GM19099 (cell line): ENCODE data around the gene SLC10A6.

Source experiments
- POLR2A ChIP-seq: IDR thresholded peaks from 3 replicates; pipeline ENCODE4 v1.6.1; 2011; ENCODE audit warnings: low read depth; ENCODE audit not compliant: insufficient read length; ENCODE audit errors: extremely low read depth

Gene SLC10A6, protein sequence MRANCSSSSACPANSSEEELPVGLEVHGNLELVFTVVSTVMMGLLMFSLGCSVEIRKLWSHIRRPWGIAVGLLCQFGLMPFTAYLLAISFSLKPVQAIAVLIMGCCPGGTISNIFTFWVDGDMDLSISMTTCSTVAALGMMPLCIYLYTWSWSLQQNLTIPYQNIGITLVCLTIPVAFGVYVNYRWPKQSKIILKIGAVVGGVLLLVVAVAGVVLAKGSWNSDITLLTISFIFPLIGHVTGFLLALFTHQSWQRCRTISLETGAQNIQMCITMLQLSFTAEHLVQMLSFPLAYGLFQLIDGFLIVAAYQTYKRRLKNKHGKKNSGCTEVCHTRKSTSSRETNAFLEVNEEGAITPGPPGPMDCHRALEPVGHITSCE

DNA sequence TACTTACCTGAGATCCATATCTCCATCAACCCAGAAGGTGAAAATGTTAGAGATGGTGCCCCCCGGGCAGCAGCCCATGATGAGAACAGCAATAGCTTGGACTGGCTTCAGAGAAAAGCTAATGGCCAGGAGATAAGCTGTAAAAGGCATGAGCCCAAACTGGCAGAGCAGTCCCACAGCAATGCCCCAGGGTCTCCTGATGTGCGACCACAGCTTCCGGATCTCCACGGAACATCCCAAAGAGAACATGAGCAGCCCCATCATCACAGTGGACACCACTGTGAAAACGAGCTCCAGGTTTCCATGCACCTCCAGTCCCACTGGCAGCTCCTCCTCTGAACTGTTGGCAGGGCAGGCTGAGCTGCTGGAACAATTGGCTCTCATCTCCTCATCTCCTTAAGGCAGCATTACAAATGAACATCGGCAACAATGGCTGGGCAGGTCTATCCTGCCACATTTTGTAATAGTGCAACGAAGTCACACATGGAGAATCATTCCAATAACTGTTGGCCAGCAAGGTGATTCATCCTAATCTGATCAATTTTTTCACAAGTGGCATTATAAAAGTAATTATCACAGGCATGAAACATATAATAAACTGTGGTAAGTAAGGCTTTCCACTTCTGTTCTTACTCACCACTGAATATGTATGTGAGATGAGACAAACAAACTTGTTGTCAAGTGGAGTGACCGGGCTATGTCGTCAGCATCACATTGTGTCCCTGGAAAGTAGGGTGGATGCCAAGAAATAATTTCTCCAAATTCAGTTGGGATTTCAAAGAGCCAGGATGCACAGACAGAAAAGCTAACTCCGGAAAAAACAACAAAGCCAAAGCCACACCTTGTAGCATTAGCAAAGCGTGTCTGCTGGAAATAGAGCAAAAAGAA, at the start of gene SLC10A6:
Gene SLC10A6, minus strand, starts transcription at position 653 of the 888 bp plus-strand sequence. Its CDS starts 269 bp downstream, at position 384.
- no peak for TF ChIP-seq POLR2A

DNA sequence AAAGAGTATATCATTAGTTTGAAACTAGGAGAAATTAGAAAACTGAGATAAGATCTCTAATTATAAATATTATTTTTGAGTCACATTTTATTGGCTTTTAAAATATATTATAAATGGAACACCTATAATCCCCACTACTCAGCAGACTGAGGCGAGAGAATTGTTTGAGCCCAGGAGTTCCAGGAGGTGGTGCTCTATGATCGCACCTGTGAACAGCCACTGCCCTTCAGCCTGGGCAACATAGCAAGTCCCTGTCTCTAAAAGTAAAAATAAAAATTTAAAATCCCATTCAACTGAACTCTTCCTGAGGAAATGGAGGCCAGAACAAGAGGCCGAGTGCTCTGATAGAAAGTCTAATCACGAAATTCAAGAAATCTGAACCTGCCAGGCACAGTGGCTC, 49.4 kb upstream of the SLC10A6 start:
- TF ChIP-seq POLR2A = no peak

DNA sequence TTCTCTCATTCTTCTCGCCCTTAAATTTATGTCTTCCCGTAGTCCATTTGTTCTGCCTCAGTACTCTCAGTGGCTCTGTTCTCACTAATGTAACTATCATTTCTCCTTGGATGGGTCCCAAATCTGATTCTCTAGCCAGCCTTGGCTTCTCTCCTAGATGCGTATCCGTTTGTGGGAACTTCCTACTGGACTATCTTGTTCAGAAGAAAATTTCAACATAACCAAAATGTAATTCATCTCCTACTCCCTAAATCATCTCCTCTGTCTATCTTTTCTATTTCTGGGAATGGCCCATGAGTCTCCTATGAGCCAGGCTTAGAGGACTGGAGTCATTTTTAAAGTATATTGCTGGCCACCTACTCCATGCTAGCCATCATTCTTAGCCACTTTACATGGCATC, 47.4 kb upstream of the SLC10A6 start:
- no peak for TF ChIP-seq POLR2A

DNA sequence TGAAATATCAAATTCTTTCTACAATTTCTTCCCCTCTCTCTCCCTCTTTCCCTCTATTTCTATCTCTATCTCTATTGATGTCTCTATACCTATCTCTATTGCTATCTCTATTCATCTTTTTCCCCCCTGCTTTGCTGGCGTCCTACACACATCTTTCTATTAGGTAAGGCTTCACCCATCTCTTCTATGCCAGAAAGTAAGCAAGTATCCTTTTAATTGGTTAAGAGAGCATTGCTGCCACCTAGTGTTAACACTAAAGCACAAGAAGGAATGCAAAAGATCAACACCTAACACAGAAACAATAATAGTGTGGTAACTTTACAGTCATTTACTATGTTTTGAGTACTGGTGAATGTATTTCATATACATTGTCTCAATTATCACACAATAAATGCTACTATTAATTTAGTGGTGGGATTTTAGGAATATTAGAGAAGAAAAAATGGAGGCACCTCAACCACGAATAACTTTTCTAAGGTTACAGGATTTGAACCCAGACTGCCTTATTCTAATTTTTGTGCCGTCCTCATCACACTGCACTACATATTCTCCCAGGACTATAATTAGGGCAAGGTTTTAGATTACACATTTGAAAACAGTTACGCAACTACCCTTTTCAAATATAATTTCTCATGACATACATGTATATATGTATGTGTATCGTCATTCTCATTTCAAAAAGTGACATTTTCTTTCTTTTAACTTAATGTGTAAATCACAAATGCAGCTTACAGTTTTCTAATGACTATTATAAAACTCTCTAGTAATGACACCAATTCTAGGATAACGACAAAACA, 46.7 kb upstream of the SLC10A6 start:
- no peak for TF ChIP-seq POLR2A

DNA sequence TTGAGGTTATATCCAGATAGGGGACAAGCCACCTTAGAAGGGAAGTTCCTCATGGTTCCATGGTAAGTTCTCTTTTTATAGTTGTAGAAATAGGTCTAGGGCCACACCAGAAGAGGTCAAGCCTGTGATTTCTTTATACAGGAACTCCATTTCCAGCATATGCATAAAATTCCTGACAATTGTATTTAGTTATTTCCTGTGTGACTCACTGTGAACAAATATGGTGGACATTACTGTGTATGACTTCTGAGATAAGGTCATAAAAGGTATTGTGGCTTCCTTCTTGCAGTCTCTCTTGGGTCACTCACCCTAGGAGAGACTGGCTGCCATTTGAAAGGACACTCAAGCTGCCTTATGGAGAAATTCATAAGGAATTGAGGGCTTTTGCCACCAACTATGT, 45.3 kb upstream of the SLC10A6 start:
- TF ChIP-seq POLR2A = no peak

DNA sequence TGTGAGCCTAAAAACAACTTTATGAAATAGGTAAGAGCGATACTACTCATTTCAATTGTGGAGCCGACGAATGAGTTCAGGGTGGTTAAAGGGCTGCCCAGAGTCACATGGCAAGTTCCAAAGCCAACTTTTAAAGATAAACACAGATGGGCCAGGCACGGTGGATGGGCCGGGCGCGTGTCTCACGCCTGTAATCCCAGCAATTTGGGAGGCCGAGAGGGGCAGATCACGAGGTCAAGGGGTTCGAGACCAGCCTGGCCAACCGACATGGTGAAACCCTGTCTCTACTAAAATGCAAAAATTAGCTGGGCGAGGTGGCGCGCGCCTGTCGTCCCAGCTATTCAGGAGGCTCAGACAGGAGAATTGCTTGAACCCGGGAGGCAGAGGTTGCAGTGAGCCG, 44.0 kb upstream of the SLC10A6 start:
- TF ChIP-seq POLR2A = no peak

DNA sequence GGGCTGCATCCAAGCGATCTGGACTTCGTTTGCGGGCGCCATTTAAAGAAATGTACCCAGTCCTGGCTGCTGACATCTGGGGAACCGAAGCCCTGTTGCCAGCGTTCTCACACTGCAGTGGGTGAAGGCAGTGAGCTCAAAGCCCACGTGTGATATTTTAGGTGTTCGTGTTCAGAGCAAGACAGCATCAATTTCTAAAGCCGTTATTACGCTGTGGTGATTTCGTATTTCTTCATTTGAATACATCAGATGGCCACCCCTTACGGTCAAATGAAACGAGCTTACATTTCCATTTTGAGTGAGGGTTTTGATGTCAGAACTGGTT, 43.4 kb upstream of the SLC10A6 start:
- TF ChIP-seq POLR2A = no peak

DNA sequence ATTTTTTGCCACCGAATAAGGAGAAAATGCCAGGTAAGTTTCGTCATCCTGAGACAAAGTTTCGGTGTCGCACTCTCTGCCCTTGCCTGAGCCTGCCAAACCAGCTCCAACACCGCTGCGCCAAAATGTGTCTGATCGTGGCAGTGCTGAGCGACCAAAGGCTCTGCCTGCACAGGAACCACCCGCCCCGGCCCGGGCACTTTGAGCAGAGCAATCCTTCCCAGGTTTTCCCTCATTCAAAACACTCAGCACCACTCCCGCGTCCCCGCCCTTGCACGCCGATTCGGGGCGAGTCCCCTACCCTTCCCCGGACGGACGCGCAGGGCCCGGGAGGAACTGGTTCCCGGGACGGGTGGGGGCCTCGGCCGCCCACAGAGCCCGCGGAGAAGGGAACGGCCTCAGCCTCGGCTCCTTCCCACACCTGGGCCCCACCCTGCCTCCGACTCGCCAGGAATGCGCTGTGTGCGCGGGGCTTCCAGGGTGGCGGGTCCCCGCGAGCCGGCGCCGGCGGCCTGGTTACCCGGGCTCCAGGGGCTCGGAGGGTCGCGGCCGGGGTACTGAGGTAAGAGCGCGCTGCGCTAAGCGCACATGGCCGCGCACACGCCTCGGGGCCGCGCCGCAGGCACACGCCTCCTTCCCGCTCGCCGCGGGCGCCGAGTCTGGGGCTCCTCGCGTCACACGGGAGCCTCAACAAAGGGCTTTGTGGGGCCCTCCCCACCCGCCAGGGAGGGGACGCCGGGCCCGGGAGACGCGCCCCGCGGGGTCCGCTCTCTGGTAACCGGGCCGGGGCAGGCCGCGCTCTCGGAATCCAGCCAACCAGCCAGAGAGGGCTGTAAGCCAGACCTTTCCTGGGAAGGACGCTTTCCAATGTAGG, 42.8 kb upstream of the SLC10A6 start, which contains the start of gene C4orf36:
Gene C4orf36, minus strand, starts transcription at position 661 of the 874 bp plus-strand sequence. CDS start 902 bp downstream, outside the sequence.
- no peak for TF ChIP-seq POLR2A

DNA sequence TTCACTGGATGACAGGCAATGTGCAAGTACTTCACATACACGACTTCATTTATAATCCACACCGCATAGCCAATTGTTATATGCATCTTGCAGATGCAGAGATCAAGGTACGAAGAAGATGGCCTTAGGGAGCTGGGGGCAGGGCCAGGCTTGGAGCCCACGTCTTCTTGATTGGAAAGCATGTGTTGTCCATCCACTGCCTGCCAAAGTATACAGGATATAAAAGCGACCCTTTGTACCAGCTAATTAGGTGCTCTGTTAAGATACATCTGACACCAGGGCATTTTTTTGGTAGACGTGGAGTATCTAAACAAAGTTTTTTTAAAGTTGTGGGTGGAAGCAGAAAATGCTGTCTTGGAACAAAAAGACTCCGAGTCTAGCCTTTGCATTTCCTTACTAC, 41.6 kb upstream of the SLC10A6 start:
- TF ChIP-seq POLR2A = no peak

DNA sequence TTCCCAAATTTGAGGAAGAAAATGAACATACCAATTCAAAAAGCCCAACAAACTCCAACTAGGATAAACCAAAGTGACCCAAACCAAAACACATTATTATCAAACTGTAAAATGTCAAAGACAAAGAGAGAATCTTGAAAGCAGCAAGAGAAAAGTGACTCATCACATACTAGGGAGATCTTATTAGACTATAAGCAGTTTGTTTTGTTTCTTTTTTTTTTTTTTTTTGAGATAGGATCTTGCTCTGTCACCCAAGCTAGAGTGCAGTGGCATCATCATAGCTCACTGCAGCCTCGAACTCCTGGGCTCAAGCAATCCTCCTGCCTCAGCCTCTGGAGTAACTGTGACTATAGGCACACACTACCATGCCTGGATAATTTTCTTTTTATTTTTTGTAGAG, 30.5 kb upstream of the SLC10A6 start:
- TF ChIP-seq POLR2A = no peak

DNA sequence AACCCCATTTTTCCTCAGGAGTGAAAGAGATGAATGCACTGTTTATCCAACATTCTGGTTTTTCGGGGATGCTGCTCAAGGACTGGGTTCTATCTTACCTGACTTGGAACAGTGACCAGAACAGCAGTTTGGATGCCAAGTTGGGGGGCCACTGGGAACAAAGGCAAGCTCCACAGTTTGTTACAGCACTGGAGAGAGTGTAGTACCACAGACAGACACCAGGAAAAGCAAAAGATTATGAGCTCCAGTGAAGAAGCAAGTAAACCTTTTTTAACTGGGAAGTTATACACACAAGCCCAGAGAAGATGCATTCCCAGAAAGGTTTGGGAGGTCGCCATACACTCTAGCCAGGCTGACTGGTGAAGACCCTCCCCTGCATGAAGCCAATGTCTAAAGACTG, 29.5 kb upstream of the SLC10A6 start:
- TF ChIP-seq POLR2A = no peak

DNA sequence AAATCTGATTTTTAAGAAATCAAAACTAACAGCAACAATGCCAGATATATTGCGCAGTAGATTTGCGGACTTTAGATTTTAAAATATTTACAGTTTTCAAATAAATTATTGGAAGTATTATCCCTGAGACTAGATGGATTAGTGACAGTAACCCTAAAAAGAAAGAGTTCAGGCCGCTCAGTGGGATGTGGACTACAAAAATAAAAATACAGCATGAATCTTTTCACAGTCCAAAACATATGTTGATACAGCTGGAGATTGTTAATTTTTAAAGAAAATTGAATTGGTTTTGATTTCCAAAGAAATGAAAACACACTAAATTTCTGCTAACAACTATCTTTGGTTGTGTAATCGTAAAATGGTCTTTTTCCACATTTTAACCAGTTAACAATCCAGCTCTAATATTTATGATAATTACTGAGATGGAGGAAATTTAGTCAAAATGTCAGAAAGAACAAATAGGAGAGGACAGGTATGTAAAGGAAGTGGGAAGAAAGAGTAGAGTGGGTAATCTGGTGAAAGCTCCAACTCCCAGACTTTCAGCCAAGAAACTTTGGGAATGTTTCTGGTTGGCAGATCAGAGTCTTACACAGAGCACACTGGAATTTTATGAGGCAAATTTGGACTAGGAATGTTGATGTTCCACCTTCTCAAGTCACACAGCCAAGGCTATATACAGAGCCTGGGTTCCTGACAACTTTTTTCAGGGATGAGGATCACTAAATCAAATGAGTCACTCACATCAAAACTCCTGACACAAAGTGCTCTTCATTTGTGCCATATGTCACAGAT, 27.9 kb upstream of the SLC10A6 start:
- TF ChIP-seq POLR2A = no peak

DNA sequence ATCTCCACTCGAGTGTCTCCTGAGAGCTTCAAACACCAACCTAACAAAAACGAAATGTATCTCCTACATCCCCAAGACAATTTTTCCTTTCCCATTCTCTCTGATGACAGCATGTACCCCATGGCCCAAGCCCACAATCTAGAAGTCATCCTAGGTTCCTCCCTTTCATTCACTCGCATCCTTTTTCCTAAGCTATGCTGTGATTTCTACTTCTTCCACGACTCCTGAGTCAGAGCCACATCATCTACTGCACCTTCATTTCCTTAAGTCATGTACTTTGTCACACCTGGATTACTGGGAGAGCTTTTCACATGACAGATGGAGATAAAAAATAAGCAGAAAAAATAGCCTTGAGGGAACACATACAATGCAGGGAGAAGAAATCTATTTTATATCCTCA, 23.0 kb upstream of the SLC10A6 start:
- TF ChIP-seq POLR2A = no peak
